WTC11 (cell line): ENCODE measurements around the gene RSPH1. TPM values are rescaled to one million over a fixed set of nuclear protein-coding genes. Genes with fewer than 3 reads are reported as not detected.

Source experiments
- ATAC-seq: fragments of 200-7000 bp; cut with Tn5 transposase; 2 replicates; pipeline ENCODE4 v1.10.0; 2021; ENCODE audit warnings: mild to moderate bottlenecking, moderate library complexity
- CTCF ChIA-PET: fragments of 300-600 bp; sonication (Branson Sonifier 250); formaldehyde crosslinking; loops from one replicate; lab custom pipeline; 2021; ENCODE audit warnings: antibody characterized with exemption; lab: Charles Lee
- POLR2A ChIA-PET: fragments of 350-600 bp; sonication (Branson Sonifier 250); formaldehyde crosslinking; loops from one replicate; lab custom pipeline; 2021; ENCODE audit warnings: antibody characterized with exemption; lab: Charles Lee
- DNase-seq: peaks from one replicate; pipeline ENCODE4 v3.0.0; 2021; ENCODE audit warnings: low spot score
- H3K27ac Mint-ChIP-seq: 2 replicates; pipeline ENCODE4 v1.8.0; 2021; ENCODE audit warnings: mixed read lengths
- H3K27me3 Mint-ChIP-seq: 2 replicates; pipeline ENCODE4 v1.8.0; 2021; ENCODE audit warnings: low read depth, mild to moderate bottlenecking, moderate library complexity, mixed read lengths
- H3K36me3 Mint-ChIP-seq: 2 replicates; pipeline ENCODE4 v1.8.0; 2021; ENCODE audit warnings: mixed read lengths
- H3K4me1 Mint-ChIP-seq: 2 replicates; pipeline ENCODE4 v1.8.0; 2022; ENCODE audit warnings: mixed read lengths
- H3K4me3 Mint-ChIP-seq: 2 replicates; pipeline ENCODE4 v1.8.0; 2021; ENCODE audit warnings: mild to moderate bottlenecking, moderate library complexity, mixed read lengths
- H3K9me3 Mint-ChIP-seq: 2 replicates; pipeline ENCODE4 v1.8.0; 2021; ENCODE audit warnings: mixed read lengths
- CBFB ChIP-seq: sonication (generic); formaldehyde crosslinking; IDR thresholded peaks from 2 replicates; pipeline ENCODE4 v1.8.1; 2022; ENCODE audit warnings: mild to moderate bottlenecking, low read depth, missing genetic modification reagents
- CREB1 ChIP-seq: sonication (generic); formaldehyde crosslinking; IDR thresholded peaks from 2 replicates; pipeline ENCODE4 v1.8.0; 2023; ENCODE audit warnings: mild to moderate bottlenecking, missing genetic modification reagents
- CREM ChIP-seq: sonication (generic); formaldehyde crosslinking; IDR thresholded peaks from 2 replicates; pipeline ENCODE4 v1.8.1; 2022; ENCODE audit warnings: mild to moderate bottlenecking, missing genetic modification reagents, moderate library complexity
- CTCF ChIP-seq: fragments of 200-600 bp; IDR thresholded peaks from 2 replicates; pipeline ENCODE4 v1.8.0; 2022; ENCODE audit warnings: antibody characterized with exemption
- FOXK1 ChIP-seq: sonication (generic); formaldehyde crosslinking; IDR thresholded peaks from 2 replicates; pipeline ENCODE4 v1.8.0; 2022; ENCODE audit warnings: mild to moderate bottlenecking, moderate library complexity, missing genetic modification reagents
- FOXP1 ChIP-seq: sonication (generic); formaldehyde crosslinking; IDR thresholded peaks from 2 replicates; pipeline ENCODE4 v1.8.0; 2022; ENCODE audit warnings: missing genetic modification reagents, mild to moderate bottlenecking, moderate library complexity, borderline replicate concordance
- JAZF1 ChIP-seq: fragments of 250-450 bp; sonication (Bioruptor Pico); IDR thresholded peaks from 2 replicates; pipeline ENCODE4 v1.9.0; 2021; ENCODE audit warnings: moderate library complexity, mild to moderate bottlenecking, inconsistent platforms
- RELA ChIP-seq: sonication (generic); formaldehyde crosslinking; IDR thresholded peaks from 2 replicates; pipeline ENCODE4 v1.8.1; 2022; ENCODE audit warnings: missing genetic modification reagents, mild to moderate bottlenecking, borderline replicate concordance
- SOX15 ChIP-seq: fragments of 250-450 bp; sonication (Bioruptor Pico); IDR thresholded peaks from 2 replicates; pipeline ENCODE4 v1.9.0; 2021; ENCODE audit warnings: mild to moderate bottlenecking
- SP1 ChIP-seq: sonication (generic); formaldehyde crosslinking; conservative IDR thresholded peaks from 2 replicates; pipeline ENCODE4 v1.8.1; 2022; ENCODE audit warnings: missing genetic modification reagents
- TEAD4 ChIP-seq: sonication (generic); formaldehyde crosslinking; IDR thresholded peaks from 2 replicates; pipeline ENCODE4 v1.8.0; 2022; ENCODE audit warnings: mild to moderate bottlenecking, missing genetic modification reagents
- USF2 ChIP-seq: sonication (generic); formaldehyde crosslinking; IDR thresholded peaks from 2 replicates; pipeline ENCODE4 v1.8.1; 2023; ENCODE audit warnings: mild to moderate bottlenecking, missing genetic modification reagents, moderate library complexity
- ZNF423 ChIP-seq: fragments of 250-450 bp; sonication (Bioruptor Pico); IDR thresholded peaks from 2 replicates; pipeline ENCODE4 v2.1.2; 2022; ENCODE audit warnings: mild to moderate bottlenecking, moderate library complexity
- total RNA-seq: library from RNA; stranded (reverse); gene quantifications from 3 replicates; pipeline ENCODE4 v1.2.3, GENCODE V29; 2021
- TF ChIP-seq, protein P1 (sequence below): fragments of 250-450 bp; sonication (Bioruptor Pico); IDR thresholded peaks from 2 replicates; pipeline ENCODE4 v1.9.0; 2021; ENCODE audit warnings: mild to moderate bottlenecking
- TF ChIP-seq, protein P2 (sequence below): sonication (generic); formaldehyde crosslinking; IDR thresholded peaks from 2 replicates; pipeline ENCODE4 v1.8.0; 2022; ENCODE audit warnings: mild to moderate bottlenecking, missing genetic modification reagents
- TF ChIP-seq, protein P3 (sequence below): sonication (generic); formaldehyde crosslinking; IDR thresholded peaks from 2 replicates; pipeline ENCODE4 v1.8.1; 2022; ENCODE audit warnings: mild to moderate bottlenecking, missing genetic modification reagents, moderate library complexity, borderline replicate concordance
- TF ChIP-seq, protein P4 (sequence below): sonication (generic); formaldehyde crosslinking; IDR thresholded peaks from 2 replicates; pipeline ENCODE4 v1.8.1; 2023; ENCODE audit warnings: mild to moderate bottlenecking, missing genetic modification reagents, borderline replicate concordance

RSPH1 gene
- total RNA-seq, 1 experiment from 2014 or later = 0.11 TPM

DNA sequence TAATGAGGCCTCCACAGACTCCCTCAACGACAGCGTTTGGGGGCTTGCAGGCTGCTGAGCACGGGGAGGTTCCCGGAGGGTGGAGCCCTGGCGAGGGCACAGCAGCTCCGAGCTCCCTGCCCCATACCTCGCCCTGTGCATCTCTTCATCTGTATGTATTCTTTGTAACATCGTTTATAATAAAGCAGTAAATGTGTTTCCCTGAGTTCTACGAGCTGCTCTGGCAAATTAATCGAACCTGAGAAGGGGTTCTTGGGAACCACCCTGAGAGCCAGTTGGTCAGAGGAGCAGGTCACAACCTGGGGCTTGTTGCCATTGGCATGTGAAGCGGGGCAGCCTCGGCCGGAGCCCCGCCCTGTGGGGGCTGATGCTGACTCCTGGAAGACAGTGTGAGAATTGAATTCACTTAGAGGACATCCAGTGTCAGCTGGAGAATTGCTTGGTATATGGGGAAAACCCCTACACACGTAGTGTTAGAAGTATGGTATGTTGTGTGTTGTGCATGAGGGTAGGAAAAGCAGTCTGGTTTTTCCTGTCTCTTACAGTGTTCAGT is 29.1 kb upstream of the RSPH1 start (continued):
- TF ChIP-seq, protein P1, sequence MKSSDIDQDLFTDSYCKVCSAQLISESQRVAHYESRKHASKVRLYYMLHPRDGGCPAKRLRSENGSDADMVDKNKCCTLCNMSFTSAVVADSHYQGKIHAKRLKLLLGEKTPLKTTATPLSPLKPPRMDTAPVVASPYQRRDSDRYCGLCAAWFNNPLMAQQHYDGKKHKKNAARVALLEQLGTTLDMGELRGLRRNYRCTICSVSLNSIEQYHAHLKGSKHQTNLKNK = no peak
- TF ChIP-seq CREM (CRISPR knock-in tag) (no peak), SOX15 (no peak), FOXK1 (CRISPR knock-in tag) (no peak), ZNF423 (CRISPR knock-in tag) (no peak), RELA (CRISPR knock-in tag) (no peak)

GRCh38 chr21:42524341-42525028 is 28.5 kb upstream of the RSPH1 start:
- no peak for TF ChIP-seq TEAD4 (CRISPR knock-in tag)
- TF ChIP-seq, protein P2, sequence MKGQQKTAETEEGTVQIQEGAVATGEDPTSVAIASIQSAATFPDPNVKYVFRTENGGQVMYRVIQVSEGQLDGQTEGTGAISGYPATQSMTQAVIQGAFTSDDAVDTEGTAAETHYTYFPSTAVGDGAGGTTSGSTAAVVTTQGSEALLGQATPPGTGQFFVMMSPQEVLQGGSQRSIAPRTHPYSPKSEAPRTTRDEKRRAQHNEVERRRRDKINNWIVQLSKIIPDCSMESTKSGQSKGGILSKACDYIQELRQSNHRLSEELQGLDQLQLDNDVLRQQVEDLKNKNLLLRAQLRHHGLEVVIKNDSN (CRISPR knock-in tag) = peak; percentile 84
- TF ChIP-seq, protein P3, sequence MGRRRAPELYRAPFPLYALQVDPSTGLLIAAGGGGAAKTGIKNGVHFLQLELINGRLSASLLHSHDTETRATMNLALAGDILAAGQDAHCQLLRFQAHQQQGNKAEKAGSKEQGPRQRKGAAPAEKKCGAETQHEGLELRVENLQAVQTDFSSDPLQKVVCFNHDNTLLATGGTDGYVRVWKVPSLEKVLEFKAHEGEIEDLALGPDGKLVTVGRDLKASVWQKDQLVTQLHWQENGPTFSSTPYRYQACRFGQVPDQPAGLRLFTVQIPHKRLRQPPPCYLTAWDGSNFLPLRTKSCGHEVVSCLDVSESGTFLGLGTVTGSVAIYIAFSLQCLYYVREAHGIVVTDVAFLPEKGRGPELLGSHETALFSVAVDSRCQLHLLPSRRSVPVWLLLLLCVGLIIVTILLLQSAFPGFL (CRISPR knock-in tag) = no peak
- no peak for TF ChIP-seq CBFB (CRISPR knock-in tag)
- TF ChIP-seq, protein P4, sequence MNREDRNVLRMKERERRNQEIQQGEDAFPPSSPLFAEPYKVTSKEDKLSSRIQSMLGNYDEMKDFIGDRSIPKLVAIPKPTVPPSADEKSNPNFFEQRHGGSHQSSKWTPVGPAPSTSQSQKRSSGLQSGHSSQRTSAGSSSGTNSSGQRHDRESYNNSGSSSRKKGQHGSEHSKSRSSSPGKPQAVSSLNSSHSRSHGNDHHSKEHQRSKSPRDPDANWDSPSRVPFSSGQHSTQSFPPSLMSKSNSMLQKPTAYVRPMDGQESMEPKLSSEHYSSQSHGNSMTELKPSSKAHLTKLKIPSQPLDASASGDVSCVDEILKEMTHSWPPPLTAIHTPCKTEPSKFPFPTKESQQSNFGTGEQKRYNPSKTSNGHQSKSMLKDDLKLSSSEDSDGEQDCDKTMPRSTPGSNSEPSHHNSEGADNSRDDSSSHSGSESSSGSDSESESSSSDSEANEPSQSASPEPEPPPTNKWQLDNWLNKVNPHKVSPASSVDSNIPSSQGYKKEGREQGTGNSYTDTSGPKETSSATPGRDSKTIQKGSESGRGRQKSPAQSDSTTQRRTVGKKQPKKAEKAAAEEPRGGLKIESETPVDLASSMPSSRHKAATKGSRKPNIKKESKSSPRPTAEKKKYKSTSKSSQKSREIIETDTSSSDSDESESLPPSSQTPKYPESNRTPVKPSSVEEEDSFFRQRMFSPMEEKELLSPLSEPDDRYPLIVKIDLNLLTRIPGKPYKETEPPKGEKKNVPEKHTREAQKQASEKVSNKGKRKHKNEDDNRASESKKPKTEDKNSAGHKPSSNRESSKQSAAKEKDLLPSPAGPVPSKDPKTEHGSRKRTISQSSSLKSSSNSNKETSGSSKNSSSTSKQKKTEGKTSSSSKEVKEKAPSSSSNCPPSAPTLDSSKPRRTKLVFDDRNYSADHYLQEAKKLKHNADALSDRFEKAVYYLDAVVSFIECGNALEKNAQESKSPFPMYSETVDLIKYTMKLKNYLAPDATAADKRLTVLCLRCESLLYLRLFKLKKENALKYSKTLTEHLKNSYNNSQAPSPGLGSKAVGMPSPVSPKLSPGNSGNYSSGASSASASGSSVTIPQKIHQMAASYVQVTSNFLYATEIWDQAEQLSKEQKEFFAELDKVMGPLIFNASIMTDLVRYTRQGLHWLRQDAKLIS (CRISPR knock-in tag) = no peak
- no peak for TF ChIP-seq SP1 (CRISPR knock-in tag)
- peak; percentile 91 for TF ChIP-seq USF2
- no peak for TF ChIP-seq JAZF1 (CRISPR knock-in tag)
- TF ChIP-seq FOXP1 (CRISPR knock-in tag) = no peak
- TF ChIP-seq CTCF = no peak
- TF ChIP-seq CREB1 (CRISPR knock-in tag) = no peak
- H3K27ac Mint-ChIP-seq = peak overlapping the region; percentile 72; the same call in 1 of the 2 replicates
- H3K36me3 Mint-ChIP-seq = peaks cover 40% of the 10 kb centered on the region
- DNase-seq (peak; percentile 53), ATAC-seq (peak; percentile 70)
- H3K9me3 Mint-ChIP-seq = no peaks in the 10 kb centered on the region
- POLR2A ChIA-PET = no interaction called here
- H3K4me1 Mint-ChIP-seq = peaks cover 46% of the 10 kb centered on the region
- no peaks in the 10 kb centered on the region for H3K27me3 Mint-ChIP-seq
- CTCF ChIA-PET = interaction anchor here (0.8 to 1.6 kb wide), 3 partner anchors 11 to 128 kb away, joined by 3 read pairs; partner anchors contain the start of gene SLC37A1
- H3K4me3 Mint-ChIP-seq = peak overlapping the region; percentile 73
